Measurements from ENCODE around the gene CCDC171.

CCDC171 gene

GRCh38 chr9:15741015-15741414, 188.2 kb downstream of the CCDC171 start:
- Histone ChIP-seq H3K9me3 (ENCODE audit: control insufficient read depth, insufficient read depth, low read depth, low read length) (no peaks in the 10 kb centered on the region), H3K4me1 (ENCODE audit: control insufficient read depth, insufficient read depth, low read length) (no peaks in the 10 kb centered on the region), H3K27ac (ENCODE audit: extremely low read depth, low read depth, low read length) (no peak overlapping the region), H3K36me3 (ENCODE audit: control insufficient read depth in 2 of 2, insufficient read depth in 1 of 2, low read length in 2 of 2) (no peaks in the 10 kb centered on the region), H3K4me3 (ENCODE audit: low read depth, low read length) (no peak overlapping the region)
- CTCF ChIA-PET: interaction anchor here (0.6 kb wide), 1 partner anchor 99 kb away, joined by 3 read pairs; no protein-coding TSS in a partner anchor
- TF ChIP-seq ZNF423 (tag by site-specific recombination; IDR thresholded peaks at IDR 0.05) (no peak), ZNF19 (tag by site-specific recombination; IDR thresholded peaks at IDR 0.05; ENCODE audit: low read depth) (no peak), CTCF (tag by site-specific recombination; IDR thresholded peaks at IDR 0.05) (no peak), ZSCAN23 (tag by site-specific recombination; IDR thresholded peaks at IDR 0.05) (no peak), ZNF768 (tag by site-specific recombination; IDR thresholded peaks at IDR 0.05) (no peak), ZNF239 (tag by site-specific recombination; IDR thresholded peaks at IDR 0.05) (no peak), ZNF830 (tag by site-specific recombination; IDR thresholded peaks at IDR 0.05; ENCODE audit: low read depth) (no peak), ZNF211 (tag by site-specific recombination; IDR thresholded peaks at IDR 0.05; ENCODE audit: low read depth) (no peak), GLI2 (tag by site-specific recombination; IDR thresholded peaks at IDR 0.05; ENCODE audit: borderline replicate concordance, low read depth) (no peak), KLF16 (tag by site-specific recombination; IDR thresholded peaks at IDR 0.05) (no peak)
- TF ChIP-seq, protein P1, sequence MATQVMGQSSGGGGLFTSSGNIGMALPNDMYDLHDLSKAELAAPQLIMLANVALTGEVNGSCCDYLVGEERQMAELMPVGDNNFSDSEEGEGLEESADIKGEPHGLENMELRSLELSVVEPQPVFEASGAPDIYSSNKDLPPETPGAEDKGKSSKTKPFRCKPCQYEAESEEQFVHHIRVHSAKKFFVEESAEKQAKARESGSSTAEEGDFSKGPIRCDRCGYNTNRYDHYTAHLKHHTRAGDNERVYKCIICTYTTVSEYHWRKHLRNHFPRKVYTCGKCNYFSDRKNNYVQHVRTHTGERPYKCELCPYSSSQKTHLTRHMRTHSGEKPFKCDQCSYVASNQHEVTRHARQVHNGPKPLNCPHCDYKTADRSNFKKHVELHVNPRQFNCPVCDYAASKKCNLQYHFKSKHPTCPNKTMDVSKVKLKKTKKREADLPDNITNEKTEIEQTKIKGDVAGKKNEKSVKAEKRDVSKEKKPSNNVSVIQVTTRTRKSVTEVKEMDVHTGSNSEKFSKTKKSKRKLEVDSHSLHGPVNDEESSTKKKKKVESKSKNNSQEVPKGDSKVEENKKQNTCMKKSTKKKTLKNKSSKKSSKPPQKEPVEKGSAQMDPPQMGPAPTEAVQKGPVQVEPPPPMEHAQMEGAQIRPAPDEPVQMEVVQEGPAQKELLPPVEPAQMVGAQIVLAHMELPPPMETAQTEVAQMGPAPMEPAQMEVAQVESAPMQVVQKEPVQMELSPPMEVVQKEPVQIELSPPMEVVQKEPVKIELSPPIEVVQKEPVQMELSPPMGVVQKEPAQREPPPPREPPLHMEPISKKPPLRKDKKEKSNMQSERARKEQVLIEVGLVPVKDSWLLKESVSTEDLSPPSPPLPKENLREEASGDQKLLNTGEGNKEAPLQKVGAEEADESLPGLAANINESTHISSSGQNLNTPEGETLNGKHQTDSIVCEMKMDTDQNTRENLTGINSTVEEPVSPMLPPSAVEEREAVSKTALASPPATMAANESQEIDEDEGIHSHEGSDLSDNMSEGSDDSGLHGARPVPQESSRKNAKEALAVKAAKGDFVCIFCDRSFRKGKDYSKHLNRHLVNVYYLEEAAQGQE (tag by site-specific recombination; IDR thresholded peaks at IDR 0.05): no peak
- TF ChIP-seq, protein P2, sequence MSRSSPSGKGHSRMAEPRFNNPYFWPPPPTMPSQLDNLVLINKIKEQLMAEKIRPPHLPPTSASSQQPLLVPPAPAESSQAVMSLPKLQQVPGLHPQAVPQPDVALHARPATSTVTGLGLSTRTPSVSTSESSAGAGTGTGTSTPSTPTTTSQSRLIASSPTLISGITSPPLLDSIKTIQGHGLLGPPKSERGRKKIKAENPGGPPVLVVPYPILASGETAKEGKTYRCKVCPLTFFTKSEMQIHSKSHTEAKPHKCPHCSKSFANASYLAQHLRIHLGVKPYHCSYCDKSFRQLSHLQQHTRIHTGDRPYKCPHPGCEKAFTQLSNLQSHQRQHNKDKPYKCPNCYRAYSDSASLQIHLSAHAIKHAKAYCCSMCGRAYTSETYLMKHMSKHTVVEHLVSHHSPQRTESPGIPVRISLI (tag by site-specific recombination; IDR thresholded peaks at IDR 0.05): no peak
- TF ChIP-seq, protein P3, sequence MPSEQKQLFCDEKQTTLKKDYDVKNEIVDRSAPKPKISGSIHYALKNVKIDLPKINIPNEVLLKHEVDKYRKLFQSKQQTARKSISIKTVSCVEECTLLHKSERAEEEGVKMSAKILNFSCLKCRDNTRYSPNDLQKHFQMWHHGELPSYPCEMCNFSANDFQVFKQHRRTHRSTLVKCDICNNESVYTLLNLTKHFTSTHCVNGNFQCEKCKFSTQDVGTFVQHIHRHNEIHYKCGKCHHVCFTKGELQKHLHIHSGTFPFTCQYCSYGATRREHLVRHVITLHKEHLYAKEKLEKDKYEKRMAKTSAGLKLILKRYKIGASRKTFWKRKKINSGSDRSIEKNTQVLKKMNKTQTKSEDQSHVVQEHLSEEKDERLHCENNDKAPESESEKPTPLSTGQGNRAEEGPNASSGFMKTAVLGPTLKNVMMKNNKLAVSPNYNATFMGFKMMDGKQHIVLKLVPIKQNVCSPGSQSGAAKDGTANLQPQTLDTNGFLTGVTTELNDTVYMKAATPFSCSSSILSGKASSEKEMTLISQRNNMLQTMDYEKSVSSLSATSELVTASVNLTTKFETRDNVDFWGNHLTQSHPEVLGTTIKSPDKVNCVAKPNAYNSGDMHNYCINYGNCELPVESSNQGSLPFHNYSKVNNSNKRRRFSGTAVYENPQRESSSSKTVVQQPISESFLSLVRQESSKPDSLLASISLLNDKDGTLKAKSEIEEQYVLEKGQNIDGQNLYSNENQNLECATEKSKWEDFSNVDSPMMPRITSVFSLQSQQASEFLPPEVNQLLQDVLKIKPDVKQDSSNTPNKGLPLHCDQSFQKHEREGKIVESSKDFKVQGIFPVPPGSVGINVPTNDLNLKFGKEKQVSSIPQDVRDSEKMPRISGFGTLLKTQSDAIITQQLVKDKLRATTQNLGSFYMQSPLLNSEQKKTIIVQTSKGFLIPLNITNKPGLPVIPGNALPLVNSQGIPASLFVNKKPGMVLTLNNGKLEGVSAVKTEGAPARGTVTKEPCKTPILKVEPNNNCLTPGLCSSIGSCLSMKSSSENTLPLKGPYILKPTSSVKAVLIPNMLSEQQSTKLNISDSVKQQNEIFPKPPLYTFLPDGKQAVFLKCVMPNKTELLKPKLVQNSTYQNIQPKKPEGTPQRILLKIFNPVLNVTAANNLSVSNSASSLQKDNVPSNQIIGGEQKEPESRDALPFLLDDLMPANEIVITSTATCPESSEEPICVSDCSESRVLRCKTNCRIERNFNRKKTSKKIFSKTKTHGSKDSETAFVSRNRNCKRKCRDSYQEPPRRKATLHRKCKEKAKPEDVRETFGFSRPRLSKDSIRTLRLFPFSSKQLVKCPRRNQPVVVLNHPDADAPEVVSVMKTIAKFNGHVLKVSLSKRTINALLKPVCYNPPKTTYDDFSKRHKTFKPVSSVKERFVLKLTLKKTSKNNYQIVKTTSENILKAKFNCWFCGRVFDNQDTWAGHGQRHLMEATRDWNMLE (tag by site-specific recombination; conservative IDR thresholded peaks at IDR 0.05; ENCODE audit: low read depth): no peak
- POLR2A ChIA-PET: no interaction called here

DNA sequence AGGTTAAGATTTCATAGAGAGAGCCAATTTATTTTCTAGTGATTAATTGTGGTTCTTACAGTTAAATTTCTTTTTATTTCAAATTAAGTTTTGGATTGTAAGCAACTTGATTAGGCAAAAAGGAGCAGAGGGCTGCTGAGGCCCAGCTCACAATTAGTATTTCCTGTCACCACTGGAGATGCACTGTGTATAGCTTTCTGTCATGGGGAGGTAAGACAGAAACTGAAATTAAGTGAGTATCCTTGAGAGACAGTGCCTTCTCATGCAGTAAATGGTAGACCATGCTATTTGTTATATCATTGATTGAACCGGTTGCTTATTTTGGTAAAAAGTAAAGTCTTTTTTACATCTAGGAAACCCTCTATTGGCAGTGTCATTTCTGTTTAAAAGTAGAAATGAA, 190.7 kb downstream of the CCDC171 start:
- no peaks in the 10 kb centered on the region for H3K9me3 ChIP-seq (ENCODE audit: control insufficient read depth, insufficient read depth, low read depth, low read length)
- ChIA-PET POLR2A (no interaction called here), CTCF (interaction anchor here (0.6 kb wide), 1 partner anchor 26 kb away, joined by 3 read pairs; no protein-coding TSS in a partner anchor)
- H3K36me3 ChIP-seq (ENCODE audit: control insufficient read depth in 2 of 2, insufficient read depth in 1 of 2, low read length in 2 of 2): no peaks in the 10 kb centered on the region
- H3K4me3 ChIP-seq (ENCODE audit: low read depth, low read length): no peak overlapping the region
- no peaks in the 10 kb centered on the region for H3K4me1 ChIP-seq (ENCODE audit: control insufficient read depth, insufficient read depth, low read length)
- no peak overlapping the region for H3K27ac ChIP-seq (ENCODE audit: extremely low read depth, low read depth, low read length)
- TF ChIP-seq ZNF169 (tag by site-specific recombination; IDR thresholded peaks at IDR 0.05) (no peak), SP3 (tag by site-specific recombination; IDR thresholded peaks at IDR 0.05) (no peak), ZNF155 (tag by site-specific recombination; IDR thresholded peaks at IDR 0.05) (no peak), ZNF510 (tag by site-specific recombination; IDR thresholded peaks at IDR 0.05; ENCODE audit: insufficient replicate concordance) (no peak), TCF7L2 (IDR thresholded peaks at IDR 0.05; ENCODE audit: borderline replicate concordance, low read depth, low read length) (no peak), ZNF664 (tag by site-specific recombination; IDR thresholded peaks at IDR 0.05) (no peak), ZNF174 (tag by site-specific recombination; IDR thresholded peaks at IDR 0.05) (no peak), ZNF521 (tag by site-specific recombination; IDR thresholded peaks at IDR 0.05) (no peak)
- TF ChIP-seq, protein P4, sequence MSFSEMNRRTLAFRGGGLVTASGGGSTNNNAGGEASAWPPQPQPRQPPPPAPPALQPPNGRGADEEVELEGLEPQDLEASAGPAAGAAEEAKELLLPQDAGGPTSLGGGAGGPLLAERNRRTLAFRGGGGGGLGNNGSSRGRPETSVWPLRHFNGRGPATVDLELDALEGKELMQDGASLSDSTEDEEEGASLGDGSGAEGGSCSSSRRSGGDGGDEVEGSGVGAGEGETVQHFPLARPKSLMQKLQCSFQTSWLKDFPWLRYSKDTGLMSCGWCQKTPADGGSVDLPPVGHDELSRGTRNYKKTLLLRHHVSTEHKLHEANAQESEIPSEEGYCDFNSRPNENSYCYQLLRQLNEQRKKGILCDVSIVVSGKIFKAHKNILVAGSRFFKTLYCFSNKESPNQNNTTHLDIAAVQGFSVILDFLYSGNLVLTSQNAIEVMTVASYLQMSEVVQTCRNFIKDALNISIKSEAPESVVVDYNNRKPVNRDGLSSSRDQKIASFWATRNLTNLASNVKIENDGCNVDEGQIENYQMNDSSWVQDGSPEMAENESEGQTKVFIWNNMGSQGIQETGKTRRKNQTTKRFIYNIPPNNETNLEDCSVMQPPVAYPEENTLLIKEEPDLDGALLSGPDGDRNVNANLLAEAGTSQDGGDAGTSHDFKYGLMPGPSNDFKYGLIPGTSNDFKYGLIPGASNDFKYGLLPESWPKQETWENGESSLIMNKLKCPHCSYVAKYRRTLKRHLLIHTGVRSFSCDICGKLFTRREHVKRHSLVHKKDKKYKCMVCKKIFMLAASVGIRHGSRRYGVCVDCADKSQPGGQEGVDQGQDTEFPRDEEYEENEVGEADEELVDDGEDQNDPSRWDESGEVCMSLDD (tag by site-specific recombination; IDR thresholded peaks at IDR 0.05): no peak

Data from HEK293 (cell line).